K562 (cell line): Measurements from ENCODE around the gene DHDH. TPM values are rescaled to one million over a fixed set of nuclear protein-coding genes. Genes with fewer than 3 reads are reported as not detected.
A peak's percentile ranks its signal among the peaks of the same experiment; 100 is the strongest.

Source experiments
- ATAC-seq: fragments of 200-7000 bp; cut with Tn5 transposase; 3 replicates; pipeline ENCODE4 v1.9.1; 2020; ENCODE audit warnings: moderate library complexity
- BruUV-seq: library from RNA; stranded (reverse); fragments of 400-500 nt; replicated peaks from 2 replicates; lab custom pipeline; 2021; lab: Mats Ljungman, UMichigan
- CTCF ChIA-PET: fragments of 300-600 bp; formaldehyde crosslinking; extraction: SDS; loops from one replicate; lab custom pipeline; 2021; ENCODE audit warnings: low intra/inter-chr PET ratio; lab: Yijun Ruan, JAX
- POLR2A ChIA-PET: fragments of 300-600, 350-650 bp; sonication (Branson Sonifier 250); formaldehyde crosslinking; extraction: SDS; loops from one replicate; lab custom pipeline; 2021; ENCODE audit warnings: antibody characterized with exemption, inconsistent platforms; lab: Yijun Ruan, JAX
- DNase-seq, 4 experiments: peaks; one replicate each; pipeline versions ENCODE4 v3.0.0 to v3.0.0-alpha.2; 2011 to 2018; ENCODE audit warnings: low spot score in 3 of 4, mixed read lengths in 3 of 4; ENCODE audit errors: extremely low read depth in 1 of 4
- FAIRE-seq: peaks from 2 replicates; lab custom pipeline; 2011; peaks lifted over from hg19 to GRCh38; lab: Jason Lieb, UNC
- H2AFZ ChIP-seq: 2 replicates; pipeline ENCODE4 v1.6.0; 2011; ENCODE audit warnings: low read depth, low read length, control low read depth, inconsistent platforms
- H3K27ac ChIP-seq: fragments of 200-600 bp; 3 replicates; pipeline ENCODE4 v1.8.0; 2011; ENCODE audit warnings: low read depth, mild to moderate bottlenecking, control low read depth, inconsistent platforms, low read length, moderate library complexity, mixed read lengths; ENCODE audit errors: extremely low read depth
- H3K27me3 ChIP-seq, 2 experiments: fragments of 300-600 bp in 1 of 2; 2 replicates in 1 of 2; 3 replicates in 1 of 2; pipeline versions ENCODE4 v1.6.0 to v1.8.0; 2011; ENCODE audit warnings: inconsistent platforms in 2 of 2, low read length in 2 of 2, mild to moderate bottlenecking in 1 of 2, mixed read lengths in 1 of 2, moderate library complexity in 1 of 2; ENCODE audit not compliant: control insufficient read depth in 2 of 2, insufficient read depth in 2 of 2
- H3K36me3 ChIP-seq: fragments of 300-600 bp; 3 replicates; pipeline ENCODE4 v1.8.0; 2011; ENCODE audit warnings: mild to moderate bottlenecking, low read length, inconsistent platforms; ENCODE audit not compliant: control insufficient read depth, insufficient read depth
- H3K4me1 ChIP-seq, 2 experiments: fragments of 200-600 bp in 1 of 2; replicated peaks in 1 of 2; 2 replicates in 1 of 2; 3 replicates in 1 of 2; pipeline versions ENCODE4 v1.5.1 to v1.8.0; 2011; ENCODE audit warnings: inconsistent platforms in 2 of 2, low read length in 2 of 2, mild to moderate bottlenecking in 1 of 2, mixed read lengths in 1 of 2, moderate library complexity in 1 of 2; ENCODE audit not compliant: control insufficient read depth in 2 of 2, insufficient read depth in 2 of 2
- H3K4me2 ChIP-seq: 2 replicates; pipeline ENCODE4 v1.6.1; 2011; ENCODE audit warnings: low read length, control low read depth, inconsistent platforms, mixed read lengths; ENCODE audit not compliant: insufficient read depth
- H3K4me3 ChIP-seq: fragments of 200-600 bp; sonication (generic), shearing (Covaris generic); 2 replicates; pipeline ENCODE4 v1.5.1; 2016; ENCODE audit warnings: control low read depth, inconsistent platforms
- H3K79me2 ChIP-seq: fragments of 200-600 bp; 3 replicates; pipeline ENCODE4 v1.8.0; 2011; ENCODE audit warnings: low read length, inconsistent platforms; ENCODE audit not compliant: control insufficient read depth, insufficient read depth
- H3K9ac ChIP-seq, 2 experiments: 2 replicates each; pipeline versions ENCODE4 v1.6.0 to v1.6.1; 2011; ENCODE audit warnings: low read depth in 2 of 2, low read length in 2 of 2, control low read depth in 1 of 2, inconsistent platforms in 1 of 2, mild to moderate bottlenecking in 1 of 2, mixed read lengths in 1 of 2; ENCODE audit not compliant: insufficient read depth in 1 of 2
- H3K9me1 ChIP-seq: one replicate; pipeline ENCODE4 v1.6.0; 2011; ENCODE audit warnings: inconsistent platforms, mild to moderate bottlenecking, low read length, moderate library complexity; ENCODE audit not compliant: control insufficient read depth, insufficient read depth
- H3K9me3 ChIP-seq: replicated peaks from 2 replicates; pipeline ENCODE4 v1.5.1; 2011; ENCODE audit warnings: low read depth, low read length, inconsistent platforms; ENCODE audit not compliant: control insufficient read depth, insufficient read depth
- H4K20me1 ChIP-seq: replicated peaks from 2 replicates; pipeline ENCODE4 v1.6.1; 2011; ENCODE audit warnings: low read length, inconsistent platforms, mixed read lengths; ENCODE audit not compliant: control insufficient read depth, insufficient read depth
- E2F3 ChIP-seq: fragments of 250-450 bp; sonication (Bioruptor Pico); IDR thresholded peaks from 2 replicates; pipeline ENCODE4 v1.4.0; 2020; ENCODE audit warnings: mild to moderate bottlenecking
- E2F6 ChIP-seq, 2 experiments: IDR thresholded peaks; 2 replicates each; pipeline ENCODE4 v1.6.1; 2011; ENCODE audit warnings: borderline replicate concordance in 1 of 2, control low read depth in 1 of 2, low read depth in 1 of 2, low read length in 1 of 2, mild to moderate bottlenecking in 1 of 2, mixed read lengths in 1 of 2, moderate library complexity in 1 of 2; ENCODE audit not compliant: insufficient read depth in 1 of 2, insufficient read length in 1 of 2, poor library complexity in 1 of 2, severe bottlenecking in 1 of 2; ENCODE audit errors: extremely low read depth in 1 of 2
- HDGF ChIP-seq: fragments of 450-650 bp; IDR thresholded peaks from 2 replicates; pipeline ENCODE4 v1.6.1; 2016
- JUNB ChIP-seq: fragments of 450-650 bp; formaldehyde crosslinking; conservative IDR thresholded peaks from 2 replicates; pipeline ENCODE4 v1.4.0; 2020; ENCODE audit warnings: mild to moderate bottlenecking
- MAX ChIP-seq: sonication (generic); formaldehyde crosslinking; IDR thresholded peaks from 2 replicates; pipeline ENCODE4 v1.9.0; 2022; ENCODE audit warnings: mild to moderate bottlenecking, missing genetic modification reagents
- NFRKB ChIP-seq: fragments of 450-650 bp; IDR thresholded peaks from 2 replicates; pipeline ENCODE4 v1.6.1; 2016; ENCODE audit warnings: low read depth
- PML ChIP-seq: IDR thresholded peaks from 2 replicates; pipeline ENCODE4 v1.6.1; 2012; ENCODE audit warnings: low read length, inconsistent platforms
- POLR2A ChIP-seq: fragments of 450-650 bp; conservative IDR thresholded peaks from 2 replicates; pipeline ENCODE4 v1.6.1; 2016
- POLR2G ChIP-seq: fragments of 200-400 bp; formaldehyde crosslinking; IDR thresholded peaks from 2 replicates; pipeline ENCODE4 v1.6.1; 2017; ENCODE audit warnings: low read depth, mild to moderate bottlenecking, antibody characterized with exemption, low read length, moderate library complexity
- ZBTB7A ChIP-seq: IDR thresholded peaks from 2 replicates; pipeline ENCODE4 v1.6.1; 2011; ENCODE audit warnings: low read depth, mild to moderate bottlenecking, low read length, moderate library complexity, borderline replicate concordance; ENCODE audit not compliant: control insufficient read depth
- ZNF232 ChIP-seq: sonication (generic); formaldehyde crosslinking; IDR thresholded peaks from 2 replicates; pipeline ENCODE4 v1.8.0; 2022; ENCODE audit warnings: mild to moderate bottlenecking, missing genetic modification reagents
- ZNF77 ChIP-seq: fragments of 250-450 bp; sonication (Bioruptor Pico); IDR thresholded peaks from 2 replicates; pipeline ENCODE4 v1.5.0; 2020
- ZZZ3 ChIP-seq: fragments of 450-650 bp; IDR thresholded peaks from 2 replicates; pipeline ENCODE4 v1.6.1; 2016; ENCODE audit warnings: antibody characterized with exemption, mild to moderate bottlenecking, moderate library complexity
- WGBS: fragments of 100-300 bp; shearing (Covaris generic); methylation state at CpG from one replicate; pipeline ENCODE4 v1.1.6; 2016; ENCODE audit warnings: low coverage, mixed read lengths; ENCODE audit not compliant: insufficient coverage; ENCODE audit errors: missing lambda C conversion rate; 5-methylcytosine and 5-hydroxymethylcytosine counted together
- in situ Hi-C: fragments of 300-500 bp; cut with MboI; formaldehyde crosslinking; loops from 4 replicates; pipeline ENCODE4 v1.15.0; 2018; ENCODE audit warnings: inconsistent platforms, mixed read lengths
- intact Hi-C: fragments of 100-400 bp; cut with micrococcal nuclease; formaldehyde crosslinking; loops from 2 replicates; pipeline ENCODE4 v1.14.2; 2022
- polyA plus RNA-seq, 8 experiments: library from polyadenylated mRNA; depleted of rRNA in 4 of 8; stranded (reverse) in 5 of 8; unstranded in 3 of 8; fragments of >200 nt; fragmentation: Nextera tagmentation in 2 of 8; fragmentation: Illumina TruSeq in 1 of 8; extraction: Ambion mirVana in 2 of 8; extraction: Trizol in 1 of 8; gene quantifications; 2 replicates each; pipeline versions ENCODE4 v1.2.1 to v1.2.3, GENCODE V29; 2011 to 2014; ENCODE audit warnings: inconsistent platforms in 1 of 8, missing spikeins in 1 of 8
- total RNA-seq, 7 experiments: library from RNA; depleted of rRNA in 6 of 7; stranded (reverse); fragments of >200 nt in 6 of 7; fragmentation: Illumina TruSeq in 2 of 7; extraction: Trizol in 2 of 7; gene quantifications; 2 replicates each; pipeline versions ENCODE4 v1.2.1 to v1.2.3, GENCODE V29; 2011 to 2021; ENCODE audit warnings: low replicate concordance in 1 of 7
- TF ChIP-seq, protein P1 (sequence below), 2 experiments: fragments of 450-650 bp in 1 of 2; IDR thresholded peaks; 2 replicates each; pipeline ENCODE4 v1.6.1; 2011 to 2017; ENCODE audit warnings: low read depth in 2 of 2, antibody characterized with exemption in 1 of 2, borderline replicate concordance in 1 of 2, low read length in 1 of 2, mild to moderate bottlenecking in 1 of 2, mixed read lengths in 1 of 2; ENCODE audit not compliant: control insufficient read depth in 1 of 2
- TF ChIP-seq, protein P2 (sequence below): sonication (generic); formaldehyde crosslinking; IDR thresholded peaks from 2 replicates; pipeline ENCODE4 v1.8.0; 2022; ENCODE audit warnings: mild to moderate bottlenecking, missing genetic modification reagents

DHDH gene
- total and polyA plus RNA-seq, 9 of the 15 experiments (the other 6 are each of a cell fraction or from before 2014, with no cell fraction given) = 0.37 to 1.9 (median 0.87) TPM

GRCh38 chr19:48970139-48970766 is 36.8 kb downstream of the DHDH start:
- no peaks in the 10 kb centered on the region for H3K9me3 ChIP-seq
- no peaks in the 10 kb centered on the region for H3K27me3 ChIP-seq
- peak overlapping the region; percentile 42; the same call in 2 of the 3 replicates for H3K27ac ChIP-seq
- no peak for DNase-seq
- H3K4me2 ChIP-seq = peak overlapping the region; percentile 47; the same call in 1 of the 2 replicates
- H3K79me2 ChIP-seq = peaks cover 25% of the 10 kb centered on the region
- FAIRE-seq = no peak
- in situ Hi-C loops = loop anchor here (5.0 to 10.0 kb wide), 2 partner anchors 178 to 325 kb away; partner anchors contain the start of gene CA11
- H4K20me1 ChIP-seq = peaks cover 20% of the 10 kb centered on the region
- H3K4me1 ChIP-seq = peaks cover 26 to 34% of the 10 kb centered on the region in 2 experiments
- H3K9me1 ChIP-seq = no peaks in the 10 kb centered on the region
- intact Hi-C loops = loop anchor here (2.0 kb wide), 1 partner anchor 175 kb away; no protein-coding TSS in a partner anchor
- 0 out of 2 replicates have a peak overlapping the region, but pooled peaks have one; percentile 7 for H2AFZ ChIP-seq
- no peak overlapping the region for H3K4me3 ChIP-seq
- BruUV-seq = no TSS peak
- no peak for ATAC-seq
- ChIA-PET CTCF (interaction anchor here (0.5 to 3.2 kb wide), 3 partner anchors 71 to 189 kb away, joined by 3 to 36 read pairs (median 3); no protein-coding TSS in a partner anchor), POLR2A (interaction anchor here (0.6 to 14.5 kb wide), 21 partner anchors 8 to 421 kb away, joined by 3 to 439 read pairs (median 4); partner anchors contain the start of genes BAX, BCAT2, GYS1 and NUCB1)
- peaks cover 73% of the 10 kb centered on the region for H3K36me3 ChIP-seq
- 60% methylated on average over 23 of the region's 23 CpGs for WGBS
- peak overlapping the region; percentile 27 to 54; a peak in 2 of 4 replicates for H3K9ac ChIP-seq
- TF ChIP-seq POLR2A = peak; percentile 57; the same call in 1 of the 2 replicates
- TF ChIP-seq ZNF77 (CRISPR knock-in tag) = no peak
- peak; percentile 31; the same call in 1 of the 2 replicates for TF ChIP-seq MAX (CRISPR knock-in tag)
- peak; percentile 53; the same call in 1 of the 2 replicates for TF ChIP-seq ZBTB7A
- TF ChIP-seq POLR2G = peak; percentile 50
- TF ChIP-seq E2F6 (IDR thresholded peaks at IDR 0.05; ENCODE audit: borderline replicate concordance in 1 of 2, extremely low read depth in 1 of 2, insufficient read depth in 1 of 2, insufficient read length in 1 of 2, low read depth in 1 of 2, low read length in 1 of 2, poor library complexity in 1 of 2, severe bottlenecking in 1 of 2) = no peak
- TF ChIP-seq, protein P1, sequence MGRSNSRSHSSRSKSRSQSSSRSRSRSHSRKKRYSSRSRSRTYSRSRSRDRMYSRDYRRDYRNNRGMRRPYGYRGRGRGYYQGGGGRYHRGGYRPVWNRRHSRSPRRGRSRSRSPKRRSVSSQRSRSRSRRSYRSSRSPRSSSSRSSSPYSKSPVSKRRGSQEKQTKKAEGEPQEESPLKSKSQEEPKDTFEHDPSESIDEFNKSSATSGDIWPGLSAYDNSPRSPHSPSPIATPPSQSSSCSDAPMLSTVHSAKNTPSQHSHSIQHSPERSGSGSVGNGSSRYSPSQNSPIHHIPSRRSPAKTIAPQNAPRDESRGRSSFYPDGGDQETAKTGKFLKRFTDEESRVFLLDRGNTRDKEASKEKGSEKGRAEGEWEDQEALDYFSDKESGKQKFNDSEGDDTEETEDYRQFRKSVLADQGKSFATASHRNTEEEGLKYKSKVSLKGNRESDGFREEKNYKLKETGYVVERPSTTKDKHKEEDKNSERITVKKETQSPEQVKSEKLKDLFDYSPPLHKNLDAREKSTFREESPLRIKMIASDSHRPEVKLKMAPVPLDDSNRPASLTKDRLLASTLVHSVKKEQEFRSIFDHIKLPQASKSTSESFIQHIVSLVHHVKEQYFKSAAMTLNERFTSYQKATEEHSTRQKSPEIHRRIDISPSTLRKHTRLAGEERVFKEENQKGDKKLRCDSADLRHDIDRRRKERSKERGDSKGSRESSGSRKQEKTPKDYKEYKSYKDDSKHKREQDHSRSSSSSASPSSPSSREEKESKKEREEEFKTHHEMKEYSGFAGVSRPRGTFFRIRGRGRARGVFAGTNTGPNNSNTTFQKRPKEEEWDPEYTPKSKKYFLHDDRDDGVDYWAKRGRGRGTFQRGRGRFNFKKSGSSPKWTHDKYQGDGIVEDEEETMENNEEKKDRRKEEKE (IDR thresholded peaks at IDR 0.05; ENCODE audit: borderline replicate concordance in 1 of 2, control insufficient read depth in 1 of 2, low read depth in 2 of 2, low read length in 1 of 2) = 0 out of 4 replicates have a peak, but pooled peaks of 1 of the 2 experiments have one; percentile 61
- TF ChIP-seq JUNB (CRISPR knock-in tag) = no peak
- no peak for TF ChIP-seq ZZZ3
- no peak for TF ChIP-seq NFRKB
- TF ChIP-seq PML = peak; percentile 47; the same call in 1 of the 2 replicates
- 0 out of 2 replicates have a peak, but pooled peaks have one; percentile 5 for TF ChIP-seq ZNF232
- TF ChIP-seq, protein P2, sequence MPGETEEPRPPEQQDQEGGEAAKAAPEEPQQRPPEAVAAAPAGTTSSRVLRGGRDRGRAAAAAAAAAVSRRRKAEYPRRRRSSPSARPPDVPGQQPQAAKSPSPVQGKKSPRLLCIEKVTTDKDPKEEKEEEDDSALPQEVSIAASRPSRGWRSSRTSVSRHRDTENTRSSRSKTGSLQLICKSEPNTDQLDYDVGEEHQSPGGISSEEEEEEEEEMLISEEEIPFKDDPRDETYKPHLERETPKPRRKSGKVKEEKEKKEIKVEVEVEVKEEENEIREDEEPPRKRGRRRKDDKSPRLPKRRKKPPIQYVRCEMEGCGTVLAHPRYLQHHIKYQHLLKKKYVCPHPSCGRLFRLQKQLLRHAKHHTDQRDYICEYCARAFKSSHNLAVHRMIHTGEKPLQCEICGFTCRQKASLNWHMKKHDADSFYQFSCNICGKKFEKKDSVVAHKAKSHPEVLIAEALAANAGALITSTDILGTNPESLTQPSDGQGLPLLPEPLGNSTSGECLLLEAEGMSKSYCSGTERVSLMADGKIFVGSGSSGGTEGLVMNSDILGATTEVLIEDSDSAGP = peak; percentile 69; the same call in 1 of the 2 replicates
- no peak for TF ChIP-seq E2F3 (CRISPR knock-in tag)
- TF ChIP-seq HDGF = no peak
